Tibial nerve (tissue), 4 donors: ENCODE results near the gene KIAA1614.

Source experiments
- EP300 ChIP-seq, 2 donors: sonication (generic); formaldehyde crosslinking; IDR thresholded peaks; one replicate each; pipeline ENCODE4 v1.6.1; 2017; ENCODE audit warnings: antibody characterized with exemption in 2 of 2, mild to moderate bottlenecking in 1 of 2
- POLR2A ChIP-seq, 2 donors: fragments of 450-650 bp; IDR thresholded peaks; one replicate each; pipeline ENCODE4 v1.6.1; 2017; ENCODE audit warnings: antibody characterized with exemption in 2 of 2, mild to moderate bottlenecking in 2 of 2, moderate library complexity in 2 of 2
- TF ChIP-seq, protein P1 (sequence below), 5 experiments: fragments of 200-600 bp in 3 of 5; fragments of 450-650 bp in 2 of 5; sonication (generic) in 3 of 5; IDR thresholded peaks; one replicate each; pipeline ENCODE4 v1.5.1; 2016 to 2019; ENCODE audit warnings: antibody characterized with exemption in 5 of 5, mild to moderate bottlenecking in 3 of 5, moderate library complexity in 2 of 5

DNA sequence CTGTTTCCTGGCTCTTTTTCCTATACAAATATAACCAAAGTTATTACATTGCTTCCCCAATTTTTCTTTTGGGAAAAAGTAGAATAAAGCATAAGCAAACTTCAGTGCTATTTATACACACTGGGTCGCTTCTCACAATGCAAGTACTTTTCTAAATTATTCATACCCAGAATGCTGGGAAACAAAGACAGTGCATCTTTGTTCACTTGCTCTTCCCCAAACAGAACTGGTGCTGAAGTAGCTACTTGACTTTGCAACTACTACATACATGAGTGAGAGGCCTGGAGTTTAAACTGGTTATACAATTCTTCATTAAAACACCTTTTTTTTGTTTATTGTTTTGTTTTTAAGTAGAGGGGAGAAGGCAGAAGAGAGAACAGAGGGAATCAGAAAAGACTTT lies 69.7 kb downstream of the KIAA1614 start:
- TF ChIP-seq, protein P1, sequence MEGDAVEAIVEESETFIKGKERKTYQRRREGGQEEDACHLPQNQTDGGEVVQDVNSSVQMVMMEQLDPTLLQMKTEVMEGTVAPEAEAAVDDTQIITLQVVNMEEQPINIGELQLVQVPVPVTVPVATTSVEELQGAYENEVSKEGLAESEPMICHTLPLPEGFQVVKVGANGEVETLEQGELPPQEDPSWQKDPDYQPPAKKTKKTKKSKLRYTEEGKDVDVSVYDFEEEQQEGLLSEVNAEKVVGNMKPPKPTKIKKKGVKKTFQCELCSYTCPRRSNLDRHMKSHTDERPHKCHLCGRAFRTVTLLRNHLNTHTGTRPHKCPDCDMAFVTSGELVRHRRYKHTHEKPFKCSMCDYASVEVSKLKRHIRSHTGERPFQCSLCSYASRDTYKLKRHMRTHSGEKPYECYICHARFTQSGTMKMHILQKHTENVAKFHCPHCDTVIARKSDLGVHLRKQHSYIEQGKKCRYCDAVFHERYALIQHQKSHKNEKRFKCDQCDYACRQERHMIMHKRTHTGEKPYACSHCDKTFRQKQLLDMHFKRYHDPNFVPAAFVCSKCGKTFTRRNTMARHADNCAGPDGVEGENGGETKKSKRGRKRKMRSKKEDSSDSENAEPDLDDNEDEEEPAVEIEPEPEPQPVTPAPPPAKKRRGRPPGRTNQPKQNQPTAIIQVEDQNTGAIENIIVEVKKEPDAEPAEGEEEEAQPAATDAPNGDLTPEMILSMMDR (IDR thresholded peaks at IDR 0.05): no peak
- TF ChIP-seq POLR2A (IDR thresholded peaks at IDR 0.05): no peak
- no peak for TF ChIP-seq EP300 (IDR thresholded peaks at IDR 0.05)
